ENCODE data around the gene CLSTN2. TPM values are rescaled to one million over a fixed set of nuclear protein-coding genes. Genes with fewer than 3 reads are reported as not detected.

CLSTN2 gene
- total RNA-seq, 1 donor from 2014 or later = 143 TPM

GRCh38 chr3:139940622-139941021, 5.6 kb downstream of the CLSTN2 start:
- Mint-ChIP-seq H3K27me3 (ENCODE audit: unreplicated experiment) (no peaks in the 10 kb centered on the region), H3K9me3 (ENCODE audit: unreplicated experiment) (no peaks in the 10 kb centered on the region), H3K36me3 (ENCODE audit: unreplicated experiment) (peaks cover 18% of the 10 kb centered on the region), H3K27ac (ENCODE audit: unreplicated experiment) (no peak overlapping the region), H3K4me1 (ENCODE audit: unreplicated experiment) (peaks cover 32% of the 10 kb centered on the region), H3K4me3 (ENCODE audit: unreplicated experiment) (no peak overlapping the region)
- TF ChIP-seq, protein P1, sequence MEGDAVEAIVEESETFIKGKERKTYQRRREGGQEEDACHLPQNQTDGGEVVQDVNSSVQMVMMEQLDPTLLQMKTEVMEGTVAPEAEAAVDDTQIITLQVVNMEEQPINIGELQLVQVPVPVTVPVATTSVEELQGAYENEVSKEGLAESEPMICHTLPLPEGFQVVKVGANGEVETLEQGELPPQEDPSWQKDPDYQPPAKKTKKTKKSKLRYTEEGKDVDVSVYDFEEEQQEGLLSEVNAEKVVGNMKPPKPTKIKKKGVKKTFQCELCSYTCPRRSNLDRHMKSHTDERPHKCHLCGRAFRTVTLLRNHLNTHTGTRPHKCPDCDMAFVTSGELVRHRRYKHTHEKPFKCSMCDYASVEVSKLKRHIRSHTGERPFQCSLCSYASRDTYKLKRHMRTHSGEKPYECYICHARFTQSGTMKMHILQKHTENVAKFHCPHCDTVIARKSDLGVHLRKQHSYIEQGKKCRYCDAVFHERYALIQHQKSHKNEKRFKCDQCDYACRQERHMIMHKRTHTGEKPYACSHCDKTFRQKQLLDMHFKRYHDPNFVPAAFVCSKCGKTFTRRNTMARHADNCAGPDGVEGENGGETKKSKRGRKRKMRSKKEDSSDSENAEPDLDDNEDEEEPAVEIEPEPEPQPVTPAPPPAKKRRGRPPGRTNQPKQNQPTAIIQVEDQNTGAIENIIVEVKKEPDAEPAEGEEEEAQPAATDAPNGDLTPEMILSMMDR (IDR thresholded peaks at IDR 0.05) = no peak
- peak; percentile 4 for DNase-seq (ENCODE audit: extremely low spot score, unreplicated experiment)

GRCh38 chr3:139941580-139941979, 6.6 kb downstream of the CLSTN2 start:
- no peaks in the 10 kb centered on the region for H3K27me3 Mint-ChIP-seq (ENCODE audit: unreplicated experiment)
- TF ChIP-seq, protein P1 (IDR thresholded peaks at IDR 0.05) = no peak
- H3K4me3 Mint-ChIP-seq (ENCODE audit: unreplicated experiment) = no peak overlapping the region
- peak; percentile 13 for DNase-seq (ENCODE audit: extremely low spot score, unreplicated experiment)
- no peak overlapping the region for H3K27ac Mint-ChIP-seq (ENCODE audit: unreplicated experiment)
- no peaks in the 10 kb centered on the region for H3K9me3 Mint-ChIP-seq (ENCODE audit: unreplicated experiment)
- peaks cover 18% of the 10 kb centered on the region for H3K36me3 Mint-ChIP-seq (ENCODE audit: unreplicated experiment)
- peaks cover 22% of the 10 kb centered on the region for H3K4me1 Mint-ChIP-seq (ENCODE audit: unreplicated experiment)

GRCh38 chr3:139944256-139944910, 9.4 kb downstream of the CLSTN2 start:
- peak; percentile 54 for DNase-seq (ENCODE audit: extremely low spot score, unreplicated experiment)
- Mint-ChIP-seq H3K4me3 (ENCODE audit: unreplicated experiment) (no peak overlapping the region), H3K4me1 (ENCODE audit: unreplicated experiment) (peaks cover 5% of the 10 kb centered on the region), H3K36me3 (ENCODE audit: unreplicated experiment) (peaks cover 20% of the 10 kb centered on the region), H3K27me3 (ENCODE audit: unreplicated experiment) (no peaks in the 10 kb centered on the region), H3K9me3 (ENCODE audit: unreplicated experiment) (no peaks in the 10 kb centered on the region), H3K27ac (ENCODE audit: unreplicated experiment) (no peak overlapping the region)
- TF ChIP-seq, protein P1 (IDR thresholded peaks at IDR 0.05) = no peak

- Mint-ChIP-seq H3K27me3 (ENCODE audit: unreplicated experiment) (no peaks in the 10 kb centered on the region), H3K9me3 (ENCODE audit: unreplicated experiment) (no peaks in the 10 kb centered on the region), H3K27ac (ENCODE audit: unreplicated experiment) (no peak overlapping the region), H3K4me3 (ENCODE audit: unreplicated experiment) (no peak overlapping the region), H3K4me1 (ENCODE audit: unreplicated experiment) (peaks cover 5% of the 10 kb centered on the region), H3K36me3 (ENCODE audit: unreplicated experiment) (peaks cover 17% of the 10 kb centered on the region)
- TF ChIP-seq, protein P1 (IDR thresholded peaks at IDR 0.05) = no peak
- no peak for DNase-seq (ENCODE audit: extremely low spot score, unreplicated experiment)
Measured at GRCh38 chr3:139945386-139945785, 10.4 kb downstream of the CLSTN2 start.

DNA sequence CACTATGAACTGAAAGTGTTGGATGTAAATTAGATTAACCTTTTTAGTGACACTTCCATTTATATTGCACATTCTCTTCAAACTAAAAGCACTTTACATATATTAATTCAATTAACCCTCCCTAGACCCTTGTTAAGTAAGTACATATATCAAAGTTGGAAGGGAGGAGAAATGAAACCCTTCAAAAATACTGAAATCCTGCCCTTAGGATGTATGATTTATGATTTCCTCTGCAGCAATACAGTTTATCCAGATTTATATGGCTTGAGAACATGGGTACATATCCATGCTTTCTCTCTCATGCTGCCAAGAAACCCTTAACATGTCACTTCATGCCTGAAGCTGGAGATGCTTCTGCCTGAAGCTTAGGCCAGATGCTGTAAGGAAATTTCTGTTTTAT, 11.0 kb downstream of the CLSTN2 start:
- TF ChIP-seq, protein P1 (IDR thresholded peaks at IDR 0.05) = no peak
- no peaks in the 10 kb centered on the region for H3K27me3 Mint-ChIP-seq (ENCODE audit: unreplicated experiment)
- H3K9me3 Mint-ChIP-seq (ENCODE audit: unreplicated experiment) = no peaks in the 10 kb centered on the region
- no peaks in the 10 kb centered on the region for H3K4me1 Mint-ChIP-seq (ENCODE audit: unreplicated experiment)
- peaks cover 15% of the 10 kb centered on the region for H3K36me3 Mint-ChIP-seq (ENCODE audit: unreplicated experiment)
- DNase-seq (ENCODE audit: extremely low spot score, unreplicated experiment) = no peak
- no peak overlapping the region for H3K4me3 Mint-ChIP-seq (ENCODE audit: unreplicated experiment)
- no peak overlapping the region for H3K27ac Mint-ChIP-seq (ENCODE audit: unreplicated experiment)

Measured in osteocyte (in vitro differentiated cells).